SU-DHL-6 (cell line): ENCODE data around the gene EFHC2.

Source experiments
- H2AFZ ChIP-seq: fragments of 200-600 bp; sonication (generic); 2 replicates; pipeline ENCODE4 v1.6.1; 2014; ENCODE audit warnings: low read depth, mild to moderate bottlenecking, moderate library complexity, mixed read lengths, antibody characterized with exemption, low read length; ENCODE audit not compliant: severe bottlenecking
- H3F3A ChIP-seq: fragments of 200-600 bp; shearing (Covaris generic); 2 replicates; pipeline ENCODE4 v1.6.0; 2016; ENCODE audit warnings: antibody characterized with exemption, mild to moderate bottlenecking; ENCODE audit not compliant: insufficient read depth
- H3K27ac ChIP-seq: fragments of 200-600 bp; sonication (generic); 2 replicates; pipeline ENCODE4 v1.5.1; 2016; ENCODE audit warnings: low read depth, mild to moderate bottlenecking, low read length, moderate library complexity, mixed read lengths
- H3K27me3 ChIP-seq: fragments of 200-600 bp; sonication (generic), shearing (Covaris generic); 2 replicates; pipeline ENCODE4 v1.6.0; 2014; ENCODE audit warnings: mild to moderate bottlenecking, low read length
- H3K36me3 ChIP-seq: fragments of 200-600 bp; sonication (generic); 2 replicates; pipeline ENCODE4 v1.6.1; 2014; ENCODE audit warnings: mild to moderate bottlenecking, low read length, mixed read lengths
- H3K4me2 ChIP-seq: fragments of 300-600, 200-600 bp; shearing (Covaris generic), sonication (generic); 2 replicates; pipeline ENCODE4 v1.6.0; 2014; ENCODE audit warnings: low read length, low read depth, mild to moderate bottlenecking; ENCODE audit not compliant: poor library complexity, severe bottlenecking
- H3K4me3 ChIP-seq: fragments of 200-600 bp; sonication (generic); 2 replicates; pipeline ENCODE4 v1.5.1; 2014; ENCODE audit warnings: antibody characterized with exemption, low read length, mild to moderate bottlenecking, mixed read lengths; ENCODE audit not compliant: insufficient read depth, poor library complexity, severe bottlenecking
- H3K79me2 ChIP-seq: fragments of 200-600 bp; sonication (generic); 2 replicates; pipeline ENCODE4 v1.6.1; 2014; ENCODE audit warnings: mild to moderate bottlenecking, low read length, moderate library complexity; ENCODE audit not compliant: insufficient read depth
- H3K9ac ChIP-seq: fragments of 200-600 bp; sonication (generic); 2 replicates; pipeline ENCODE4 v1.7.0; 2014; ENCODE audit warnings: mild to moderate bottlenecking, low read length
- H3K9me2 ChIP-seq: fragments of 200-600 bp; sonication (generic); replicated peaks from 2 replicates; pipeline ENCODE4 v1.6.1; 2014; ENCODE audit warnings: low read length; ENCODE audit not compliant: insufficient read depth
- H3K9me3 ChIP-seq: fragments of 200-600 bp; sonication (generic); 2 replicates; pipeline ENCODE4 v1.6.1; 2014; ENCODE audit warnings: low read length, mixed read lengths; ENCODE audit not compliant: insufficient read depth
- H4K20me1 ChIP-seq: fragments of 200-600 bp; sonication (generic); 2 replicates; pipeline ENCODE4 v1.6.1; 2014; ENCODE audit warnings: low read depth, mild to moderate bottlenecking, antibody characterized with exemption, low read length, moderate library complexity, mixed read lengths
- CTCF ChIP-seq: fragments of 200-600 bp; sonication (generic); IDR thresholded peaks from one replicate; pipeline ENCODE4 v1.5.1; 2017; ENCODE audit warnings: antibody characterized with exemption, mild to moderate bottlenecking, low read length, moderate library complexity; ENCODE audit not compliant: insufficient read depth, poor library complexity, severe bottlenecking
- EZH2phosphoT487 ChIP-seq: fragments of 200-600 bp; sonication (generic), shearing (Covaris generic); conservative IDR thresholded peaks from 2 replicates; pipeline ENCODE4 v1.6.1; 2018; ENCODE audit warnings: mild to moderate bottlenecking, antibody characterized with exemption, low read length, moderate library complexity, mixed read lengths

EFHC2 gene

GRCh38 chrX:44175455-44175854 lies 168.0 kb downstream of the EFHC2 start:
- Histone ChIP-seq H3K4me2 (no peak overlapping the region), H3K27ac (no peak overlapping the region), H3K9ac (no peak overlapping the region), H3K79me2 (no peaks in the 10 kb centered on the region), H3F3A (no peaks in the 10 kb centered on the region), H2AFZ (no peak overlapping the region), H3K36me3 (no peaks in the 10 kb centered on the region), H4K20me1 (no peaks in the 10 kb centered on the region), H3K27me3 (no peaks in the 10 kb centered on the region), H3K4me3 (no peak overlapping the region), H3K9me2 (no peaks in the 10 kb centered on the region), H3K9me3 (no peaks in the 10 kb centered on the region)
- TF ChIP-seq EZH2phosphoT487 (no peak), CTCF (no peak)

- no peaks in the 10 kb centered on the region for H3K79me2 ChIP-seq
- H3K9ac ChIP-seq: no peak overlapping the region
- no peaks in the 10 kb centered on the region for H3K9me3 ChIP-seq
- H3K9me2 ChIP-seq: no peaks in the 10 kb centered on the region
- no peaks in the 10 kb centered on the region for H3F3A ChIP-seq
- H4K20me1 ChIP-seq: no peaks in the 10 kb centered on the region
- no peak for TF ChIP-seq CTCF
- no peak overlapping the region for H3K4me2 ChIP-seq
- H3K36me3 ChIP-seq: no peaks in the 10 kb centered on the region
- no peak overlapping the region for H3K27ac ChIP-seq
- H3K27me3 ChIP-seq: no peaks in the 10 kb centered on the region
- no peak overlapping the region for H3K4me3 ChIP-seq
- no peak overlapping the region for H2AFZ ChIP-seq
Measured at GRCh38 chrX:44174061-44174460, 169.4 kb downstream of the EFHC2 start.

- Histone ChIP-seq H3K36me3 (no peaks in the 10 kb centered on the region), H3K9me3 (no peaks in the 10 kb centered on the region), H3K4me3 (no peak overlapping the region), H2AFZ (no peak overlapping the region), H3K4me2 (no peak overlapping the region), H4K20me1 (no peaks in the 10 kb centered on the region), H3K79me2 (no peaks in the 10 kb centered on the region), H3K9ac (no peak overlapping the region), H3K27ac (no peak overlapping the region), H3F3A (no peaks in the 10 kb centered on the region), H3K9me2 (no peaks in the 10 kb centered on the region), H3K27me3 (no peaks in the 10 kb centered on the region)
- no peak for TF ChIP-seq CTCF
- TF ChIP-seq EZH2phosphoT487: no peak
Measured at GRCh38 chrX:44173219-44173618, 170.3 kb downstream of the EFHC2 start.

GRCh38 chrX:44167116-44167515 lies 176.4 kb downstream of the EFHC2 start:
- Histone ChIP-seq H4K20me1 (no peaks in the 10 kb centered on the region), H3K9ac (no peak overlapping the region), H3K36me3 (no peaks in the 10 kb centered on the region), H2AFZ (no peak overlapping the region), H3K79me2 (no peaks in the 10 kb centered on the region), H3K4me2 (no peak overlapping the region), H3K27me3 (no peaks in the 10 kb centered on the region), H3K27ac (no peak overlapping the region), H3F3A (no peaks in the 10 kb centered on the region), H3K4me3 (no peak overlapping the region), H3K9me3 (no peaks in the 10 kb centered on the region), H3K9me2 (no peaks in the 10 kb centered on the region)
- TF ChIP-seq EZH2phosphoT487: no peak
- TF ChIP-seq CTCF: no peak
